Keratinocyte (primary cell): Measurements from ENCODE around the gene NEXN. TPM values are rescaled to one million over a fixed set of nuclear protein-coding genes. Genes with fewer than 3 reads are reported as not detected.

Experiments
- DNase-seq: peaks from one replicate; pipeline ENCODE4 v3.0.0-alpha.2; 2011; ENCODE audit warnings: low read depth, missing footprints, low spot score
- FAIRE-seq: peaks from 2 replicates; lab custom pipeline; 2011; peaks lifted over from hg19 to GRCh38; lab: Jason Lieb, UNC
- H2AFZ ChIP-seq: 2 replicates; pipeline ENCODE4 v1.6.0; 2012; ENCODE audit warnings: low read length, control low read depth, inconsistent platforms; ENCODE audit not compliant: control insufficient read depth
- H3K27ac ChIP-seq: 2 replicates; pipeline ENCODE4 v1.5.1; 2011; ENCODE audit warnings: low read length; ENCODE audit not compliant: control insufficient read depth, insufficient read depth
- H3K27me3 ChIP-seq: 3 replicates; pipeline ENCODE4 v1.6.0; 2011; ENCODE audit warnings: low read length; ENCODE audit not compliant: control insufficient read depth, insufficient read depth; ENCODE audit errors: extremely low read depth
- H3K36me3 ChIP-seq, 2 experiments: 2 replicates in 1 of 2; 3 replicates in 1 of 2; pipeline ENCODE4 v1.5.1; 2011; ENCODE audit warnings: low read length in 2 of 2, mild to moderate bottlenecking in 1 of 2; ENCODE audit not compliant: control insufficient read depth in 2 of 2, insufficient read depth in 2 of 2; ENCODE audit errors: extremely low read depth in 1 of 2
- H3K4me1 ChIP-seq: 3 replicates; pipeline ENCODE4 v1.5.1; 2011; ENCODE audit warnings: low read length; ENCODE audit not compliant: control insufficient read depth, insufficient read depth; ENCODE audit errors: extremely low read depth
- H3K4me2 ChIP-seq: 3 replicates; pipeline ENCODE4 v1.6.0; 2011; ENCODE audit warnings: low read depth, low read length; ENCODE audit not compliant: control insufficient read depth, insufficient read depth; ENCODE audit errors: extremely low read depth
- H3K4me3 ChIP-seq, 3 experiments: fragments of 200-600 bp in 1 of 3; sonication (generic) in 1 of 3; 2 replicates in 2 of 3; 3 replicates in 1 of 3; pipeline ENCODE4 v1.5.1; 2011 to 2016; ENCODE audit warnings: low read length in 3 of 3, mild to moderate bottlenecking in 3 of 3, control low read depth in 2 of 3, inconsistent platforms in 1 of 3, low read depth in 1 of 3, mixed read lengths in 1 of 3, mixed run types in 1 of 3, moderate library complexity in 1 of 3; ENCODE audit not compliant: control insufficient read depth in 2 of 3, insufficient read depth in 2 of 3; ENCODE audit errors: extremely low read depth in 1 of 3
- H3K79me2 ChIP-seq: 2 replicates; pipeline ENCODE4 v1.6.0; 2012; ENCODE audit warnings: low read length; ENCODE audit not compliant: control insufficient read depth, insufficient read depth
- H3K9ac ChIP-seq: 3 replicates; pipeline ENCODE4 v1.6.0; 2011; ENCODE audit warnings: low read length; ENCODE audit not compliant: control insufficient read depth, insufficient read depth; ENCODE audit errors: extremely low read depth
- H3K9me1 ChIP-seq: 3 replicates; pipeline ENCODE4 v1.6.0; 2011; ENCODE audit warnings: low read length; ENCODE audit not compliant: control insufficient read depth, insufficient read depth; ENCODE audit errors: extremely low read depth
- H3K9me3 ChIP-seq: 2 replicates; pipeline ENCODE4 v1.5.1; 2012; ENCODE audit warnings: low read depth, low read length; ENCODE audit not compliant: control insufficient read depth
- H4K20me1 ChIP-seq: 3 replicates; pipeline ENCODE4 v1.6.0; 2011; ENCODE audit warnings: low read length; ENCODE audit not compliant: control insufficient read depth, insufficient read depth; ENCODE audit errors: extremely low read depth
- CTCF ChIP-seq, 3 experiments: IDR thresholded peaks in 1 of 3; conservative IDR thresholded peaks in 1 of 3; optimal IDR thresholded peaks in 1 of 3; 2 replicates in 2 of 3; 3 replicates in 1 of 3; pipeline versions ENCODE3 to v1.5.1; 2011; ENCODE audit warnings: low read length in 3 of 3, mild to moderate bottlenecking in 3 of 3, moderate library complexity in 2 of 3, control low read depth in 1 of 3, inconsistent platforms in 1 of 3; ENCODE audit not compliant: insufficient read depth in 2 of 3; ENCODE audit errors: extremely low read depth in 1 of 3
- EZH2 ChIP-seq: IDR thresholded peaks from one replicate; pipeline ENCODE4 v1.6.1; 2012; ENCODE audit warnings: inconsistent platforms, mild to moderate bottlenecking, low read length, moderate library complexity
- dilution Hi-C: fragments of 300-500 bp; cut with MboI; formaldehyde crosslinking; loops from one replicate; pipeline ENCODE4 v1.7.0; 2020; ENCODE audit warnings: low sequenced_read_pairs; ENCODE audit not compliant: extremely low pct_ligation_motif_present
- polyA plus RNA-seq, 5 experiments: library from polyadenylated mRNA; depleted of rRNA in 3 of 5; stranded (reverse) in 3 of 5; stranded (forward) in 1 of 5; unstranded in 1 of 5; fragments of >200 nt; gene quantifications; 1 replicate in 1 of 5; 2 replicates in 3 of 5; 3 replicates in 1 of 5; pipeline versions ENCODE4 v1.2.1 to v1.2.3, GENCODE V29; 2011 to 2012; ENCODE audit warnings: missing spikeins in 2 of 5, low read depth in 1 of 5, low replicate concordance in 1 of 5

NEXN gene
- polyA plus RNA-seq, 1 donor (not counting 4 experiments of a cell fraction or from before 2014, with no cell fraction given) = 2.3 TPM

GRCh38 chr1:77966291-77966690 lies 77.9 kb downstream of the NEXN start:
- Histone ChIP-seq H2AFZ (no peak overlapping the region), H3K4me3 (no peak overlapping the region), H3K79me2 (peaks cover 68% of the 10 kb centered on the region), H3K9me1 (no peaks in the 10 kb centered on the region), H3K27me3 (no peaks in the 10 kb centered on the region), H4K20me1 (peaks cover 10% of the 10 kb centered on the region), H3K9me3 (no peaks in the 10 kb centered on the region), H3K9ac (no peak overlapping the region), H3K4me1 (no peaks in the 10 kb centered on the region), H3K36me3 (peaks cover 21 to 45% of the 10 kb centered on the region in 2 experiments), H3K27ac (no peak overlapping the region), H3K4me2 (no peak overlapping the region)
- FAIRE-seq (no peak), DNase-seq (no peak)
- dilution Hi-C loops = no loop called here
- TF ChIP-seq EZH2 = no peak
- no peak for TF ChIP-seq CTCF (optimal IDR thresholded peaks at IDR 0.05 in 1 of 3, IDR thresholded peaks at IDR 0.05 in 1 of 3, conservative IDR thresholded peaks at IDR 0.05 in 1 of 3; ENCODE audit: extremely low read depth in 1 of 3, insufficient read depth in 2 of 3, low read length in 3 of 3)

- no peak overlapping the region for H3K27ac ChIP-seq
- H3K27me3 ChIP-seq = no peaks in the 10 kb centered on the region
- no peak overlapping the region for H3K4me3 ChIP-seq
- DNase-seq (no peak), FAIRE-seq (no peak)
- no peaks in the 10 kb centered on the region for H3K9me3 ChIP-seq
- H3K36me3 ChIP-seq = peaks cover 8 to 29% of the 10 kb centered on the region in 2 experiments
- H2AFZ ChIP-seq = no peak overlapping the region
- no peak for TF ChIP-seq EZH2
- H3K9me1 ChIP-seq = no peaks in the 10 kb centered on the region
- no peak overlapping the region for H3K4me2 ChIP-seq
- peaks cover 2% of the 10 kb centered on the region for H3K4me1 ChIP-seq
- peaks cover 34% of the 10 kb centered on the region for H4K20me1 ChIP-seq
- no peak overlapping the region for H3K9ac ChIP-seq
- dilution Hi-C loops = no loop called here
- peaks cover 87% of the 10 kb centered on the region for H3K79me2 ChIP-seq
These were observed 81.8 kb downstream of the NEXN start for GRCh38 chr1:77970192-77970591.

- no peak for DNase-seq
- no peak overlapping the region for H3K4me3 ChIP-seq
- H3K4me1 ChIP-seq = peaks cover 19% of the 10 kb centered on the region
- H3K27ac ChIP-seq = no peak overlapping the region
- peaks cover 5 to 20% of the 10 kb centered on the region in 2 experiments for H3K36me3 ChIP-seq
- peaks cover 99% of the 10 kb centered on the region for H3K79me2 ChIP-seq
- dilution Hi-C loops = no loop called here
- no peak for FAIRE-seq
- peaks cover 44% of the 10 kb centered on the region for H4K20me1 ChIP-seq
- no peak overlapping the region for H3K4me2 ChIP-seq
- no peaks in the 10 kb centered on the region for H3K27me3 ChIP-seq
- H3K9me3 ChIP-seq = no peaks in the 10 kb centered on the region
- H3K9ac ChIP-seq = no peak overlapping the region
- TF ChIP-seq EZH2 (no peak), CTCF (optimal IDR thresholded peaks at IDR 0.05 in 1 of 3, IDR thresholded peaks at IDR 0.05 in 1 of 3, conservative IDR thresholded peaks at IDR 0.05 in 1 of 3; ENCODE audit: extremely low read depth in 1 of 3, insufficient read depth in 2 of 3, low read length in 3 of 3) (no peak)
- H2AFZ ChIP-seq = no peak overlapping the region
- H3K9me1 ChIP-seq = peaks cover 2% of the 10 kb centered on the region
These were observed 83.7 kb downstream of the NEXN start for GRCh38 chr1:77972080-77972479.
